ENCODE results near the gene PTGES3.

GRCh38 chr12:56716933-56717880 lies 29.1 kb upstream of the PTGES3 start:
- TF ChIP-seq POLR2A (IDR thresholded peaks at IDR 0.05), result no peak
- TF ChIP-seq, protein P1, sequence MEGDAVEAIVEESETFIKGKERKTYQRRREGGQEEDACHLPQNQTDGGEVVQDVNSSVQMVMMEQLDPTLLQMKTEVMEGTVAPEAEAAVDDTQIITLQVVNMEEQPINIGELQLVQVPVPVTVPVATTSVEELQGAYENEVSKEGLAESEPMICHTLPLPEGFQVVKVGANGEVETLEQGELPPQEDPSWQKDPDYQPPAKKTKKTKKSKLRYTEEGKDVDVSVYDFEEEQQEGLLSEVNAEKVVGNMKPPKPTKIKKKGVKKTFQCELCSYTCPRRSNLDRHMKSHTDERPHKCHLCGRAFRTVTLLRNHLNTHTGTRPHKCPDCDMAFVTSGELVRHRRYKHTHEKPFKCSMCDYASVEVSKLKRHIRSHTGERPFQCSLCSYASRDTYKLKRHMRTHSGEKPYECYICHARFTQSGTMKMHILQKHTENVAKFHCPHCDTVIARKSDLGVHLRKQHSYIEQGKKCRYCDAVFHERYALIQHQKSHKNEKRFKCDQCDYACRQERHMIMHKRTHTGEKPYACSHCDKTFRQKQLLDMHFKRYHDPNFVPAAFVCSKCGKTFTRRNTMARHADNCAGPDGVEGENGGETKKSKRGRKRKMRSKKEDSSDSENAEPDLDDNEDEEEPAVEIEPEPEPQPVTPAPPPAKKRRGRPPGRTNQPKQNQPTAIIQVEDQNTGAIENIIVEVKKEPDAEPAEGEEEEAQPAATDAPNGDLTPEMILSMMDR (IDR thresholded peaks at IDR 0.05 in 4 of 5, conservative IDR thresholded peaks at IDR 0.05 in 1 of 5), result no peak
